Caco-2 (cell line): ENCODE measurements around the gene CRYM. TPM values are rescaled to one million over a fixed set of nuclear protein-coding genes. Genes with fewer than 3 reads are reported as not detected.
"Not testable (repeated sequence)": the region's sequence is repeated elsewhere in the genome, so short reads cannot be mapped to it uniquely, and the experiment has no call there.

Source experiments
- BruUV-seq: library from RNA; stranded (reverse); fragments of 400-500 nt; replicated peaks from 2 replicates; lab custom pipeline; 2021; lab: Mats Ljungman, UMichigan
- CTCF ChIA-PET: fragments of 300-600 bp; sonication (Branson Sonifier 250); formaldehyde crosslinking; loops from one replicate; lab custom pipeline; 2022; ENCODE audit warnings: antibody characterized with exemption; lab: Charles Lee
- POLR2A ChIA-PET: fragments of 300-600 bp; sonication (Branson Sonifier 250); formaldehyde crosslinking; loops from one replicate; lab custom pipeline; 2022; ENCODE audit warnings: antibody characterized with exemption; lab: Charles Lee
- DNase-seq, 2 experiments: peaks; one replicate each; pipeline versions ENCODE4 v3.0.0 to v3.0.0-alpha.2; 2020 to 2022
- H3K27me3 ChIP-seq: replicated peaks from 2 replicates; pipeline ENCODE4 v1.6.0; 2011; ENCODE audit warnings: low read length; ENCODE audit not compliant: control insufficient read depth, insufficient read depth
- H3K36me3 ChIP-seq: 2 replicates; pipeline ENCODE4 v1.5.1; 2011; ENCODE audit warnings: low read length; ENCODE audit not compliant: control insufficient read depth, insufficient read depth
- H3K4me1 ChIP-seq: fragments of 250-450 bp; sonication (Bioruptor Pico); 2 replicates; pipeline ENCODE4 v1.5.1; 2020; ENCODE audit warnings: mild to moderate bottlenecking
- H3K4me3 ChIP-seq: 2 replicates; pipeline ENCODE4 v1.5.1; 2011; ENCODE audit warnings: low read depth, mild to moderate bottlenecking, control low read depth, low read length
- H3K9me3 ChIP-seq: fragments of 250-450 bp; sonication (Bioruptor Pico); 2 replicates; pipeline ENCODE4 v1.5.1; 2020; ENCODE audit warnings: mild to moderate bottlenecking, moderate library complexity
- H3K27ac Mint-ChIP-seq: one replicate; pipeline ENCODE4 v1.8.0; 2022; ENCODE audit warnings: mixed read lengths; ENCODE audit not compliant: unreplicated experiment
- H3K27me3 Mint-ChIP-seq: one replicate; pipeline ENCODE4 v1.8.0; 2022; ENCODE audit warnings: mixed read lengths; ENCODE audit not compliant: insufficient read depth, unreplicated experiment
- H3K36me3 Mint-ChIP-seq: one replicate; pipeline ENCODE4 v1.8.0; 2022; ENCODE audit warnings: mild to moderate bottlenecking, mixed read lengths; ENCODE audit not compliant: insufficient read depth, unreplicated experiment
- H3K4me1 Mint-ChIP-seq: one replicate; pipeline ENCODE4 v1.8.0; 2022; ENCODE audit warnings: low read depth, mixed read lengths; ENCODE audit not compliant: unreplicated experiment
- H3K4me3 Mint-ChIP-seq: one replicate; pipeline ENCODE4 v1.8.0; 2022; ENCODE audit warnings: mild to moderate bottlenecking, moderate library complexity, mixed read lengths; ENCODE audit not compliant: unreplicated experiment
- H3K9me3 Mint-ChIP-seq: one replicate; pipeline ENCODE4 v1.8.0; 2022; ENCODE audit warnings: mixed read lengths; ENCODE audit not compliant: unreplicated experiment
- CTCF ChIP-seq, 2 experiments: fragments of 200-600 bp in 1 of 2; IDR thresholded peaks; 1 replicate in 1 of 2; 2 replicates in 1 of 2; pipeline versions ENCODE4 v1.5.1 to v1.8.0; 2011 to 2022; ENCODE audit warnings: antibody characterized with exemption in 1 of 2, control low read depth in 1 of 2, inconsistent platforms in 1 of 2, low read depth in 1 of 2, low read length in 1 of 2, mild to moderate bottlenecking in 1 of 2, moderate library complexity in 1 of 2; ENCODE audit not compliant: insufficient read depth in 1 of 2, severe bottlenecking in 1 of 2, unreplicated experiment in 1 of 2
- intact Hi-C: fragments of 100-400 bp; cut with micrococcal nuclease; formaldehyde crosslinking; loops from one replicate; pipeline ENCODE4 v1.10.0; 2022; ENCODE audit not compliant: unreplicated experiment
- total RNA-seq: library from RNA; stranded (reverse); gene quantifications from 2 replicates; pipeline ENCODE4 v1.2.3, GENCODE V29; 2022

Gene CRYM
- total RNA-seq, 1 experiment from 2014 or later = not detected

- H3K27ac Mint-ChIP-seq = no peak overlapping the region
- DNase-seq = no peak
- CTCF ChIA-PET = no interaction called here
- H3K4me1 ChIP-seq = no peaks in the 10 kb centered on the region
- intact Hi-C loops = no loop called here
- no peaks in the 10 kb centered on the region for H3K27me3 ChIP-seq
- no peaks in the 10 kb centered on the region for H3K36me3 ChIP-seq
- H3K4me1 Mint-ChIP-seq = peaks cover 5% of the 10 kb centered on the region
- POLR2A ChIA-PET = no interaction called here
- H3K4me3 ChIP-seq = no peak overlapping the region
- H3K9me3 ChIP-seq = no peaks in the 10 kb centered on the region
- TF ChIP-seq CTCF (IDR thresholded peaks at IDR 0.05; ENCODE audit: insufficient read depth in 1 of 2, low read depth in 1 of 2, low read length in 1 of 2, severe bottlenecking in 1 of 2, unreplicated experiment in 1 of 2) = no peak
- H3K27me3 Mint-ChIP-seq = no peaks in the 10 kb centered on the region
- H3K4me3 Mint-ChIP-seq = no peak overlapping the region
- BruUV-seq = no TSS peak
- H3K36me3 Mint-ChIP-seq = no peaks in the 10 kb centered on the region
- H3K9me3 Mint-ChIP-seq = peaks cover 9% of the 10 kb centered on the region
Observed at GRCh38 chr16:21324267-21324666, 46.2 kb upstream of the CRYM start.

- H3K27me3 ChIP-seq, H3K4me3 Mint-ChIP-seq, H3K27ac Mint-ChIP-seq, H3K4me1 ChIP-seq, H3K36me3 Mint-ChIP-seq, H3K9me3 ChIP-seq, POLR2A ChIA-PET, CTCF ChIA-PET, H3K27me3 Mint-ChIP-seq, H3K4me1 Mint-ChIP-seq, H3K9me3 Mint-ChIP-seq, H3K36me3 ChIP-seq, BruUV-seq, intact Hi-C loops, DNase-seq, H3K4me3 ChIP-seq: not testable (repeated sequence)
Observed at GRCh38 chr16:21322251-21322650, 44.2 kb upstream of the CRYM start.

GRCh38 chr16:21321736-21322135 lies 43.6 kb upstream of the CRYM start:
- no peak overlapping the region for H3K27ac Mint-ChIP-seq
- POLR2A ChIA-PET = no interaction called here

More at GRCh38 chr16:21321736-21322135, 43.6 kb upstream of the CRYM start:
- H3K4me1 Mint-ChIP-seq = peaks cover 3% of the 10 kb centered on the region
- H3K9me3 Mint-ChIP-seq = peaks cover 9% of the 10 kb centered on the region
- BruUV-seq = no TSS peak
- no peaks in the 10 kb centered on the region for H3K27me3 ChIP-seq
- no peak overlapping the region for H3K4me3 ChIP-seq
- DNase-seq = no peak
- H3K4me3 Mint-ChIP-seq = no peak overlapping the region
- CTCF ChIA-PET = no interaction called here
- no peak for TF ChIP-seq CTCF (IDR thresholded peaks at IDR 0.05; ENCODE audit: insufficient read depth in 1 of 2, low read depth in 1 of 2, low read length in 1 of 2, severe bottlenecking in 1 of 2, unreplicated experiment in 1 of 2)
- no peaks in the 10 kb centered on the region for H3K4me1 ChIP-seq
- no peaks in the 10 kb centered on the region for H3K9me3 ChIP-seq
- no peaks in the 10 kb centered on the region for H3K36me3 ChIP-seq
- H3K36me3 Mint-ChIP-seq = no peaks in the 10 kb centered on the region
- intact Hi-C loops = no loop called here
- H3K27me3 Mint-ChIP-seq = no peaks in the 10 kb centered on the region
